ENCODE data around the gene DENND2C. TPM values are rescaled to one million over a fixed set of nuclear protein-coding genes. Genes with fewer than 3 reads are reported as not detected.

DENND2C gene
- total and polyA plus RNA-seq, 4 donors: 1.3 to 5.6 (median 3.4) TPM

- Histone ChIP-seq H3K4me3 (ENCODE audit: low read depth in 1 of 3, low read length in 3 of 3) (no peak overlapping the region), H3K27ac (ENCODE audit: low read depth in 1 of 2, low read length in 2 of 2) (no peak overlapping the region), H3K9me3 (ENCODE audit: control insufficient read depth in 4 of 4, low read length in 3 of 4) (no peaks in the 10 kb centered on the region), H3K36me3 (ENCODE audit: control insufficient read depth in 4 of 4, insufficient read depth in 3 of 4, low read depth in 1 of 4, low read length in 3 of 4) (no peaks in the 10 kb centered on the region), H3K9ac (ENCODE audit: low read depth in 1 of 2, low read length in 2 of 2) (no peak overlapping the region), H3K27me3 (ENCODE audit: control insufficient read depth in 4 of 4, insufficient read depth in 4 of 4, low read length in 3 of 4) (no peaks in the 10 kb centered on the region), H3K4me1 (ENCODE audit: control insufficient read depth in 4 of 4, insufficient read depth in 4 of 4, low read length in 3 of 4) (no peaks in the 10 kb centered on the region)
- 92% methylated on average over 2 of the region's 2 CpGs for WGBS
- DNase-seq (ENCODE audit: low spot score): no peak
- TF ChIP-seq SP1 (IDR thresholded peaks at IDR 0.05): no peak
- TF ChIP-seq GABPA (IDR thresholded peaks at IDR 0.05 in 1 of 2, conservative IDR thresholded peaks at IDR 0.05 in 1 of 2): no peak
These were observed 115.3 kb downstream of the DENND2C start for GRCh38 chr1:114554577-114554976.

GRCh38 chr1:114552106-114552639 lies 117.7 kb downstream of the DENND2C start:
- 95% methylated on average over 7 of the region's 7 CpGs for WGBS
- H3K4me3 ChIP-seq (ENCODE audit: low read depth in 1 of 3, low read length in 3 of 3): no peak overlapping the region
- H3K9me3 ChIP-seq (ENCODE audit: control insufficient read depth in 4 of 4, low read length in 3 of 4): no peaks in the 10 kb centered on the region
- no peaks in the 10 kb centered on the region for H3K36me3 ChIP-seq (ENCODE audit: control insufficient read depth in 4 of 4, insufficient read depth in 3 of 4, low read depth in 1 of 4, low read length in 3 of 4)
- no peak for DNase-seq (ENCODE audit: low spot score)
- H3K27me3 ChIP-seq (ENCODE audit: control insufficient read depth in 4 of 4, insufficient read depth in 4 of 4, low read length in 3 of 4): no peaks in the 10 kb centered on the region
- H3K9ac ChIP-seq (ENCODE audit: low read depth in 1 of 2, low read length in 2 of 2): no peak overlapping the region
- no peak overlapping the region for H3K27ac ChIP-seq (ENCODE audit: low read depth in 1 of 2, low read length in 2 of 2)
- no peaks in the 10 kb centered on the region for H3K4me1 ChIP-seq (ENCODE audit: control insufficient read depth in 4 of 4, insufficient read depth in 4 of 4, low read length in 3 of 4)
- TF ChIP-seq NR2F2 (IDR thresholded peaks at IDR 0.05) (no peak), YY1 (IDR thresholded peaks at IDR 0.05) (no peak), HNF4G (IDR thresholded peaks at IDR 0.05) (no peak), EGR1 (IDR thresholded peaks at IDR 0.05; ENCODE audit: low read depth in 2 of 2) (no peak), MAX (IDR thresholded peaks at IDR 0.05) (no peak), REST (IDR thresholded peaks at IDR 0.05) (no peak), CTCF (IDR thresholded peaks at IDR 0.05; ENCODE audit: low read depth, low read length, missing input control) (no peak), FOXA2 (IDR thresholded peaks at IDR 0.05) (no peak), HNF4A (conservative IDR thresholded peaks at IDR 0.05) (no peak), GABPA (IDR thresholded peaks at IDR 0.05 in 1 of 2, conservative IDR thresholded peaks at IDR 0.05 in 1 of 2) (no peak), JUND (IDR thresholded peaks at IDR 0.05) (no peak)

- Histone ChIP-seq H3K4me3 (ENCODE audit: low read depth in 1 of 3, low read length in 3 of 3) (no peak overlapping the region), H3K27ac (ENCODE audit: low read depth in 1 of 2, low read length in 2 of 2) (no peak overlapping the region), H3K27me3 (ENCODE audit: control insufficient read depth in 4 of 4, insufficient read depth in 4 of 4, low read length in 3 of 4) (no peaks in the 10 kb centered on the region), H3K9ac (ENCODE audit: low read depth in 1 of 2, low read length in 2 of 2) (no peak overlapping the region), H3K4me1 (ENCODE audit: control insufficient read depth in 4 of 4, insufficient read depth in 4 of 4, low read length in 3 of 4) (no peaks in the 10 kb centered on the region), H3K36me3 (ENCODE audit: control insufficient read depth in 4 of 4, insufficient read depth in 3 of 4, low read depth in 1 of 4, low read length in 3 of 4) (no peaks in the 10 kb centered on the region), H3K9me3 (ENCODE audit: control insufficient read depth in 4 of 4, low read length in 3 of 4) (no peaks in the 10 kb centered on the region)
- DNase-seq (ENCODE audit: low spot score): no peak
- WGBS: 91% methylated on average over 4 of the region's 4 CpGs
- TF ChIP-seq TAF1 (conservative IDR thresholded peaks at IDR 0.05) (no peak), FOXA2 (IDR thresholded peaks at IDR 0.05) (no peak), SP1 (IDR thresholded peaks at IDR 0.05) (no peak), FOXA1 (IDR thresholded peaks at IDR 0.05) (no peak), REST (IDR thresholded peaks at IDR 0.05) (no peak), JUND (IDR thresholded peaks at IDR 0.05) (no peak), NR2F2 (IDR thresholded peaks at IDR 0.05) (no peak), EGR1 (IDR thresholded peaks at IDR 0.05; ENCODE audit: low read depth in 2 of 2) (no peak), CTCF (IDR thresholded peaks at IDR 0.05; ENCODE audit: low read depth, low read length, missing input control) (no peak)
These were observed 118.4 kb downstream of the DENND2C start for GRCh38 chr1:114551400-114551799.

Measured in liver (tissue), 9 donors.